HepG2 (cell line): ENCODE data around the gene CSF1R. TPM values are rescaled to one million over a fixed set of nuclear protein-coding genes. Genes with fewer than 3 reads are reported as not detected.

Experiments
- ATAC-seq: fragments of 200-7000 bp; cut with Tn5 transposase; 3 replicates; pipeline ENCODE4 v1.9.1; 2020; ENCODE audit warnings: mild to moderate bottlenecking, moderate library complexity
- BruUV-seq: library from RNA; stranded (reverse); fragments of 400-500 nt; replicated peaks from 2 replicates; lab custom pipeline; 2021; lab: Mats Ljungman, UMichigan
- CTCF ChIA-PET: fragments of 300-600 bp; formaldehyde crosslinking; extraction: SDS; loops from one replicate; lab custom pipeline; 2021; ENCODE audit warnings: low total read pairs, inconsistent platforms, low intra/inter-chr PET ratio; lab: Yijun Ruan, JAX
- POLR2A ChIA-PET: fragments of 350-600 bp; sonication (Branson Sonifier 250); formaldehyde crosslinking; loops from one replicate; lab custom pipeline; 2020; ENCODE audit warnings: antibody characterized with exemption, inconsistent platforms; lab: Yijun Ruan, JAX
- DNase-seq: peaks from one replicate; pipeline ENCODE4 v3.0.0-alpha.2; 2015; ENCODE audit warnings: low spot score
- FAIRE-seq: peaks from 3 replicates; lab custom pipeline; 2011; peaks lifted over from hg19 to GRCh38; lab: Jason Lieb, UNC
- H2AFZ ChIP-seq: one replicate; pipeline ENCODE4 v1.6.1; 2011; ENCODE audit warnings: low read length, inconsistent platforms
- H3K27ac ChIP-seq: fragments of 300-600 bp; 3 replicates; pipeline ENCODE4 v1.8.0; 2011; ENCODE audit warnings: mixed run types, mild to moderate bottlenecking, mixed read lengths, low read length, inconsistent platforms; ENCODE audit not compliant: insufficient read depth; ENCODE audit errors: extremely low read length
- H3K27me3 ChIP-seq, 2 experiments: fragments of 200-600 bp in 1 of 2; 2 replicates in 1 of 2; 3 replicates in 1 of 2; pipeline versions ENCODE4 v1.6.0 to v1.8.0; 2011; ENCODE audit warnings: low read length in 2 of 2, mild to moderate bottlenecking in 2 of 2, moderate library complexity in 2 of 2, inconsistent platforms in 1 of 2; ENCODE audit not compliant: insufficient read depth in 2 of 2, control insufficient read depth in 1 of 2
- H3K36me3 ChIP-seq, 2 experiments: fragments of 200-600 bp in 1 of 2; replicated peaks in 1 of 2; 2 replicates in 1 of 2; 3 replicates in 1 of 2; pipeline versions ENCODE4 v1.5.1 to v1.8.0; 2011; ENCODE audit warnings: low read length in 2 of 2, inconsistent platforms in 1 of 2; ENCODE audit not compliant: insufficient read depth in 2 of 2, control insufficient read depth in 1 of 2
- H3K4me1 ChIP-seq: 2 replicates; pipeline ENCODE4 v1.5.1; 2012; ENCODE audit warnings: low read length, inconsistent platforms; ENCODE audit not compliant: insufficient read depth
- H3K4me2 ChIP-seq: 2 replicates; pipeline ENCODE4 v1.6.0; 2011; ENCODE audit warnings: low read depth, low read length, inconsistent platforms
- H3K4me3 ChIP-seq, 3 experiments: fragments of 200-600 bp in 1 of 3; sonication (generic), shearing (Covaris generic) in 1 of 3; replicated peaks in 1 of 3; 2 replicates each; pipeline ENCODE4 v1.5.1; 2011 to 2016; ENCODE audit warnings: low read length in 3 of 3, inconsistent platforms in 2 of 3, low read depth in 2 of 3, mild to moderate bottlenecking in 2 of 3, control low read depth in 1 of 3, mixed read lengths in 1 of 3; ENCODE audit not compliant: insufficient read depth in 1 of 3
- H3K79me2 ChIP-seq: one replicate; pipeline ENCODE4 v1.6.1; 2011; ENCODE audit warnings: low read length, inconsistent platforms; ENCODE audit not compliant: insufficient read depth
- H3K9ac ChIP-seq: 2 replicates; pipeline ENCODE4 v1.6.0; 2011; ENCODE audit warnings: mild to moderate bottlenecking, low read depth, low read length, inconsistent platforms; ENCODE audit not compliant: insufficient read depth
- H3K9me3 ChIP-seq: 2 replicates; pipeline ENCODE4 v1.5.1; 2012; ENCODE audit warnings: mild to moderate bottlenecking, low read length
- H4K20me1 ChIP-seq: 2 replicates; pipeline ENCODE4 v1.6.0; 2011; ENCODE audit warnings: inconsistent platforms, mild to moderate bottlenecking, low read length, moderate library complexity; ENCODE audit not compliant: insufficient read depth
- CAMTA2 ChIP-seq: sonication (generic); formaldehyde crosslinking; IDR thresholded peaks from 2 replicates; pipeline ENCODE4 v1.4.0; 2020; ENCODE audit warnings: mild to moderate bottlenecking, missing genetic modification reagents, borderline replicate concordance
- SOX6 ChIP-seq, 2 experiments: fragments of 450-650 bp in 1 of 2; sonication (generic) in 1 of 2; formaldehyde crosslinking in 1 of 2; IDR thresholded peaks; 2 replicates each; pipeline versions ENCODE4 v1.4.0 to v1.6.1; 2017 to 2020; ENCODE audit warnings: antibody characterized with exemption in 1 of 2, mild to moderate bottlenecking in 1 of 2, missing genetic modification reagents in 1 of 2
- SRSF9 ChIP-seq: fragments of 200-400 bp; formaldehyde crosslinking; IDR thresholded peaks from 2 replicates; pipeline ENCODE4 v1.6.1; 2018; ENCODE audit warnings: borderline replicate concordance, mild to moderate bottlenecking, low read depth, low read length; ENCODE audit not compliant: insufficient read depth, poor library complexity, severe bottlenecking
- ZFP91 ChIP-seq: sonication (generic); formaldehyde crosslinking; IDR thresholded peaks from 2 replicates; pipeline ENCODE4 v1.9.0; 2022; ENCODE audit warnings: missing genetic modification reagents, mild to moderate bottlenecking, borderline replicate concordance
- ZNF264 ChIP-seq: sonication (generic); formaldehyde crosslinking; IDR thresholded peaks from 2 replicates; pipeline ENCODE4 v1.4.0; 2020; ENCODE audit warnings: missing genetic modification reagents
- ZNF570 ChIP-seq: sonication (generic); formaldehyde crosslinking; IDR thresholded peaks from 2 replicates; pipeline ENCODE4 v1.4.0; 2020; ENCODE audit warnings: mild to moderate bottlenecking, missing genetic modification reagents, borderline replicate concordance
- WGBS: methylation state at CpG from one replicate; pipeline ENCODE4 v1.1.6; 2017; ENCODE audit warnings: low lambda C conversion rate; 5-methylcytosine and 5-hydroxymethylcytosine counted together
- in situ Hi-C: cut with HindIII; loops from 2 replicates; pipeline ENCODE4 v1.10.0; 2017; ENCODE audit warnings: low pct_unique_long_range_greater_than_20kb; ENCODE audit not compliant: extremely low pct_ligation_motif_present
- intact Hi-C: fragments of 100-400 bp; cut with micrococcal nuclease; formaldehyde crosslinking; loops from one replicate; pipeline ENCODE4 v1.10.0; 2022; ENCODE audit not compliant: unreplicated experiment
- polyA plus RNA-seq, 8 experiments: library from polyadenylated mRNA; depleted of rRNA in 3 of 8; stranded (reverse) in 7 of 8; unstranded in 1 of 8; fragments of >200 nt; fragmentation: Illumina TruSeq in 4 of 8; extraction: Trizol in 4 of 8; gene quantifications; 2 replicates each; pipeline versions ENCODE4 v1.2.1 to v1.2.3, GENCODE V29; 2011 to 2016; ENCODE audit warnings: low read depth in 4 of 8, missing spikeins in 1 of 8, mixed read lengths in 1 of 8; ENCODE audit not compliant: insufficient read depth in 1 of 8
- total RNA-seq, 5 experiments: library from RNA; depleted of rRNA; stranded (reverse); fragments of >200 nt; fragmentation: Illumina TruSeq; extraction: Trizol; gene quantifications; 2 replicates each; pipeline ENCODE4 v1.2.3, GENCODE V29; 2016; ENCODE audit warnings: low read depth in 1 of 5

The CSF1R gene
- total and polyA plus RNA-seq, 2 of the 13 experiments (the other 11 are each of a cell fraction or from before 2014, with no cell fraction given), result 0.01 TPM; not detected in 1

DNA sequence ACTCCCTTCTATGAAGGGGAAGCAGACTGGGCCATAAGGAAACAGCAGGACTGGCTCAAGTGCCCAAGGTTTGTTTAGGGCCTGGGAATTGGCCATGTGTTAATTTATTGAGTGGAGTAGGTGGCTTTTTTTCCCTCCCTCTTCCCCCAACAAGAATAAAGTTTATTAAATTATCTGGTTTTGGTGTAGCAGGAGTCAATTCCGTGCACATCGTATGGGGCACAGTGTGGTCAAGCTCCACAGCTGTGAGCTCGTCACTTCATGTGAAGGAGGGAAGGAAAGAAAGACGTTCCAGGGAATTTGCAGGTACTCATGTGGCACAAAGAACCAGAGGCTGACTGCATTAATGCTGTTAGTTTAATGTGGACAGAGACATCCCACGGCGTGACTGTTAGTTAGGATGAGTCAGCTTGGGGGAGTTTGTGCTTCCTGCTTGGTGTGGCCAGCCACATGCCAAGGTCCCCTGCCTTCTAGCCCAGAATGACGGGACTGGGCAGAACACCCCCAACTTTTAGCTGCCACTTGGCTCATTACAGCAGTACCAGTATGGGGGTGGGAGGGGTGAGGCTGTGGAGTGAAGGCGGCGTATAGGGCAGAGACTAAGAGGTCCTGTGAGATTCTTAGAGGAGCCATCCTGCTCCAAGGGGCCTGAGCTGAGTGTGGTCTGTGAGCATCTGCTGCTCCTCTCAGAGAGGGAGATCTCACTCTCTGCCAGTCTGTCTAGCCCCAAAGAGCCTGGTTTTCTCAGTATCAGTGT lies 33.2 kb downstream of the CSF1R start:
- Histone ChIP-seq H3K27me3 (no peaks in the 10 kb centered on the region), H4K20me1 (no peaks in the 10 kb centered on the region), H3K36me3 (peaks cover 31 to 62% of the 10 kb centered on the region in 2 experiments), H3K4me3 (no peak overlapping the region), H3K4me2 (no peak overlapping the region), H3K27ac (no peak overlapping the region), H2AFZ (no peak overlapping the region), H3K4me1 (no peaks in the 10 kb centered on the region), H3K79me2 (no peaks in the 10 kb centered on the region), H3K9me3 (no peaks in the 10 kb centered on the region), H3K9ac (no peak overlapping the region)
- no peak for FAIRE-seq
- in situ Hi-C loops, result no loop called here
- POLR2A ChIA-PET, result interaction anchor here (2.2 kb wide), 1 partner anchor 27 kb away, joined by 6 read pairs; no protein-coding TSS in a partner anchor
- 96% methylated on average over 9 of the region's 9 CpGs for WGBS
- no peak for ATAC-seq
- no TSS peak for BruUV-seq
- intact Hi-C loops, result no loop called here
- TF ChIP-seq ZNF264 (CRISPR knock-in tag) (no peak), SOX6 (IDR thresholded peaks at IDR 0.05) (no peak), SOX6 (CRISPR knock-in tag; IDR thresholded peaks at IDR 0.05) (no peak), CAMTA2 (no peak), ZNF570 (CRISPR knock-in tag) (no peak), ZFP91 (CRISPR knock-in tag) (no peak), SRSF9 (no peak)
- CTCF ChIA-PET, result no interaction called here
- no peak for DNase-seq
